OCI-LY3 (cell line): ENCODE data around the gene TEAD1.

ENCODE experiments used
- H2AFZ ChIP-seq: fragments of 200-600, 300-600 bp; shearing (Covaris generic); 2 replicates; pipeline ENCODE4 v1.6.0; 2014; ENCODE audit warnings: antibody characterized with exemption, low read depth, low read length
- H3K27ac ChIP-seq: fragments of 200-600, 300-600 bp; sonication (generic); 2 replicates; pipeline ENCODE4 v1.5.1; 2014; ENCODE audit warnings: mild to moderate bottlenecking, low read length, moderate library complexity, mixed read lengths
- H3K27me3 ChIP-seq: fragments of 200-600, 300-600 bp; sonication (generic); 2 replicates; pipeline ENCODE4 v1.6.1; 2014; ENCODE audit warnings: low read depth, low read length, mixed read lengths
- H3K36me3 ChIP-seq: fragments of 200-600, 300-600 bp; sonication (generic); replicated peaks from 2 replicates; pipeline ENCODE3; 2014; ENCODE audit warnings: low read depth, low read length, mixed read lengths
- H3K4me1 ChIP-seq: fragments of 300-600, 200-600 bp; sonication (generic); 2 replicates; pipeline ENCODE4 v1.6.1; 2014; ENCODE audit warnings: low read length, mixed read lengths
- H3K4me2 ChIP-seq: fragments of 200-600, 300-600 bp; sonication (generic); 2 replicates; pipeline ENCODE4 v1.6.1; 2014; ENCODE audit warnings: low read length, mixed read lengths
- H3K4me3 ChIP-seq: fragments of 300-600, 200-600 bp; sonication (generic); 2 replicates; pipeline ENCODE4 v1.5.1; 2014; ENCODE audit warnings: antibody characterized with exemption, mild to moderate bottlenecking, low read length, moderate library complexity
- H3K79me2 ChIP-seq: fragments of 300-600, 200-600 bp; shearing (Covaris generic); 2 replicates; pipeline ENCODE4 v1.6.1; 2014; ENCODE audit warnings: mild to moderate bottlenecking, low read length, mixed read lengths
- H3K9ac ChIP-seq: fragments of 300-600, 200-600 bp; shearing (Covaris generic); 2 replicates; pipeline ENCODE4 v1.6.0; 2014; ENCODE audit warnings: mild to moderate bottlenecking, low read length, moderate library complexity
- H3K9me3 ChIP-seq: fragments of 200-600, 300-600 bp; shearing (Covaris generic); 2 replicates; pipeline ENCODE4 v1.6.1; 2014; ENCODE audit warnings: low read length, mixed read lengths; ENCODE audit not compliant: insufficient read depth
- H4K20me1 ChIP-seq: fragments of 200-600, 300-600 bp; sonication (generic); 2 replicates; pipeline ENCODE4 v1.6.1; 2016; ENCODE audit warnings: low read length, mixed read lengths; ENCODE audit not compliant: insufficient read depth
- CTCF ChIP-seq: fragments of 200-600, 300-600 bp; sonication (generic); IDR thresholded peaks from 2 replicates; pipeline ENCODE4 v1.5.1; 2014; ENCODE audit warnings: antibody characterized with exemption, low read length, low read depth
- EZH2phosphoT487 ChIP-seq: fragments of 200-600 bp; shearing (Covaris generic); IDR thresholded peaks from 2 replicates; pipeline ENCODE4 v1.6.1; 2018; ENCODE audit warnings: antibody characterized with exemption, mixed run types, low read depth

Gene TEAD1

GRCh38 chr11:12706545-12707499 is 32.6 kb downstream of the TEAD1 start:
- H3K36me3 ChIP-seq: no peaks in the 10 kb centered on the region
- TF ChIP-seq CTCF: no peak
- TF ChIP-seq EZH2phosphoT487: no peak
- H3K9ac ChIP-seq: no peak overlapping the region
- H3K9me3 ChIP-seq: no peaks in the 10 kb centered on the region
- H3K27me3 ChIP-seq: peaks cover 12% of the 10 kb centered on the region; the same call in 1 of the 2 replicates
- H3K4me2 ChIP-seq: no peak overlapping the region
- H2AFZ ChIP-seq: no peak overlapping the region
- H3K79me2 ChIP-seq: no peaks in the 10 kb centered on the region
- no peak overlapping the region for H3K27ac ChIP-seq
- H3K4me1 ChIP-seq: no peaks in the 10 kb centered on the region
- no peaks in the 10 kb centered on the region for H4K20me1 ChIP-seq
- H3K4me3 ChIP-seq: no peak overlapping the region

- Histone ChIP-seq H3K9me3 (no peaks in the 10 kb centered on the region), H3K4me3 (no peak overlapping the region), H3K79me2 (no peaks in the 10 kb centered on the region), H3K4me1 (no peaks in the 10 kb centered on the region), H2AFZ (no peak overlapping the region), H3K27me3 (peaks cover 11% of the 10 kb centered on the region; the same call in 1 of the 2 replicates), H4K20me1 (no peaks in the 10 kb centered on the region), H3K36me3 (no peaks in the 10 kb centered on the region), H3K4me2 (no peak overlapping the region), H3K9ac (no peak overlapping the region), H3K27ac (no peak overlapping the region)
- TF ChIP-seq CTCF: no peak
- no peak for TF ChIP-seq EZH2phosphoT487
Measured at GRCh38 chr11:12707500-12707880, 33.3 kb downstream of the TEAD1 start.

- no peak overlapping the region for H2AFZ ChIP-seq
- H3K27ac ChIP-seq: no peak overlapping the region
- no peak overlapping the region for H3K4me3 ChIP-seq
- no peaks in the 10 kb centered on the region for H3K36me3 ChIP-seq
- no peak overlapping the region for H3K9ac ChIP-seq
- TF ChIP-seq CTCF: no peak
- TF ChIP-seq EZH2phosphoT487: no peak
- H3K9me3 ChIP-seq: no peaks in the 10 kb centered on the region
- no peaks in the 10 kb centered on the region for H3K4me1 ChIP-seq
- no peak overlapping the region for H3K4me2 ChIP-seq
- no peaks in the 10 kb centered on the region for H4K20me1 ChIP-seq
- peaks cover 6% of the 10 kb centered on the region; the same call in 1 of the 2 replicates for H3K27me3 ChIP-seq
- H3K79me2 ChIP-seq: no peaks in the 10 kb centered on the region
Measured at GRCh38 chr11:12711496-12711895, 37.3 kb downstream of the TEAD1 start.

GRCh38 chr11:12712132-12712531 is 37.9 kb downstream of the TEAD1 start:
- H3K27ac ChIP-seq: no peak overlapping the region
- TF ChIP-seq EZH2phosphoT487 (no peak), CTCF (no peak)
- H3K36me3 ChIP-seq: no peaks in the 10 kb centered on the region
- H3K4me1 ChIP-seq: no peaks in the 10 kb centered on the region
- no peak overlapping the region for H3K4me3 ChIP-seq
- no peaks in the 10 kb centered on the region for H4K20me1 ChIP-seq
- no peaks in the 10 kb centered on the region for H3K79me2 ChIP-seq
- H3K9me3 ChIP-seq: no peaks in the 10 kb centered on the region
- H2AFZ ChIP-seq: no peak overlapping the region
- no peak overlapping the region for H3K4me2 ChIP-seq
- peaks cover 6% of the 10 kb centered on the region; the same call in 1 of the 2 replicates for H3K27me3 ChIP-seq
- no peak overlapping the region for H3K9ac ChIP-seq
